Fibroblast of mammary gland (primary cell): ENCODE measurements around the gene FBXL19.

Experiments used
- DNase-seq: peaks from one replicate; pipeline ENCODE4 v3.0.0-alpha.2; 2010; ENCODE audit warnings: low read depth
- H3K4me3 ChIP-seq: 2 replicates; pipeline ENCODE4 v1.5.1; 2011; ENCODE audit warnings: low read depth, mild to moderate bottlenecking, low read length, moderate library complexity; ENCODE audit not compliant: control insufficient read depth
- TF ChIP-seq, protein P1 (sequence below): conservative IDR thresholded peaks from 2 replicates; pipeline ENCODE4 v1.5.1; 2011; ENCODE audit warnings: low read depth, low read length, inconsistent platforms; ENCODE audit not compliant: control insufficient read depth, insufficient read depth

Gene FBXL19

GRCh38 chr16:30950516-30951065 is 27.2 kb downstream of the FBXL19 start:
- TF ChIP-seq, protein P1, sequence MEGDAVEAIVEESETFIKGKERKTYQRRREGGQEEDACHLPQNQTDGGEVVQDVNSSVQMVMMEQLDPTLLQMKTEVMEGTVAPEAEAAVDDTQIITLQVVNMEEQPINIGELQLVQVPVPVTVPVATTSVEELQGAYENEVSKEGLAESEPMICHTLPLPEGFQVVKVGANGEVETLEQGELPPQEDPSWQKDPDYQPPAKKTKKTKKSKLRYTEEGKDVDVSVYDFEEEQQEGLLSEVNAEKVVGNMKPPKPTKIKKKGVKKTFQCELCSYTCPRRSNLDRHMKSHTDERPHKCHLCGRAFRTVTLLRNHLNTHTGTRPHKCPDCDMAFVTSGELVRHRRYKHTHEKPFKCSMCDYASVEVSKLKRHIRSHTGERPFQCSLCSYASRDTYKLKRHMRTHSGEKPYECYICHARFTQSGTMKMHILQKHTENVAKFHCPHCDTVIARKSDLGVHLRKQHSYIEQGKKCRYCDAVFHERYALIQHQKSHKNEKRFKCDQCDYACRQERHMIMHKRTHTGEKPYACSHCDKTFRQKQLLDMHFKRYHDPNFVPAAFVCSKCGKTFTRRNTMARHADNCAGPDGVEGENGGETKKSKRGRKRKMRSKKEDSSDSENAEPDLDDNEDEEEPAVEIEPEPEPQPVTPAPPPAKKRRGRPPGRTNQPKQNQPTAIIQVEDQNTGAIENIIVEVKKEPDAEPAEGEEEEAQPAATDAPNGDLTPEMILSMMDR, result no peak
- no peak for DNase-seq
- peak overlapping the region; percentile 75 for H3K4me3 ChIP-seq

DNA sequence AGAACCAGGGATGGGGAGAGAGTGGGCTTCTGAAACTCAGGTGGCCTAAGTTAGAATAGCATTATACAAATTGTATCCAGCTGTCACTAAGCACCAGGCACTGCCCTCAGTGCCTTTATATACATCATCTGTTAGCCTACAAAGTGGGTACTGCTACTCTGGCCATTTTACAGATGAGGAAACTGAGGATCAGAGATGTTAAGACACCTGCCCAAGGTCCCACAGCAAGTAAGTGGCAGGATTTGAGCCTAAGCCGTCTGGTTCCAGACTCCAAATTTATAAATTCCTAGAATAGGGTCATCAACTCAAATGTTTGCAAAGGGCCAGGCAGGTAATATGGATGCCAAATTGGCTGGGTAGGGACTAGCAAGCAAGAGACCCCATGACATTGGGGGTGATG is 27.8 kb downstream of the FBXL19 start:
- no peak overlapping the region for H3K4me3 ChIP-seq
- TF ChIP-seq, protein P1, result no peak
- DNase-seq, result no peak

DNA sequence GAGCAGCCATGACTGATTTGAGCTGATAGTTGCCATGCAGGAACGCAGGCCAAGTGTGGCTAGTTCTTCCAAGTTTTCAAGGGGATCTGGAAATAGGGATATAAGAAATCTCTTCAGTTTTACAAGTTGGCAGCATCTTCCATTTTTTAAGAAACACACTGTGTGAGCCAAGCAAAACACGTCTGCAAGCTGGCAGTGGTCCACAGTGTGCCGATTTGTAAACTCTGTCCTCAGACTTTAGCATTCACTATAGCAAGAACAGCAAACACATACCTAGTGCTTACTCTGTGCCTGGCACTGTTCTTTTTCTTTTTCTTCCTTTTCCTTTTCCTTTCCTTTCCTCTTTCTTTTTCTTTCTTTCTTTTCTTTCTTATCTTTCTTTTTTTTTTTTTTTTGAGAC is 28.4 kb downstream of the FBXL19 start:
- no peak overlapping the region for H3K4me3 ChIP-seq
- TF ChIP-seq, protein P1, result no peak
- peak; percentile 75 for DNase-seq

DNA sequence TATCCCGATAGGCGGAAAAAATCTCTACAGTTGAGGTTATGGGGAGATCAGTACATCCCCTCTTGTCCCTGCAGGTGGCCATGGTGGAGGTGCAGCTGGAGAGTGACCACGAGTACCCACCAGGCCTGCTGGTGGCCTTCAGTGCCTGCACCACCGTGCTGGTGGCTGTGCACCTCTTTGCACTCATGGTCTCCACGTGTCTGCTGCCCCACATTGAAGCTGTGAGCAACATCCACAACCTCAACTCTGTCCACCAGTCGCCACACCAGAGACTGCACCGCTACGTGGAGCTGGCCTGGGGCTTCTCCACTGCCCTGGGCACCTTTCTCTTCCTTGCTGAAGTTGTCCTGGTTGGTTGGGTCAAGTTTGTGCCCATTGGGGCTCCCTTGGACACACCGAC is 29.7 kb downstream of the FBXL19 start:
- DNase-seq, result no peak
- H3K4me3 ChIP-seq, result no peak overlapping the region
- TF ChIP-seq, protein P1, result no peak

GRCh38 chr16:30953511-30954124 is 30.2 kb downstream of the FBXL19 start:
- no peak overlapping the region for H3K4me3 ChIP-seq
- TF ChIP-seq, protein P1, result peak; percentile 77
- DNase-seq, result peak; percentile 80

DNA sequence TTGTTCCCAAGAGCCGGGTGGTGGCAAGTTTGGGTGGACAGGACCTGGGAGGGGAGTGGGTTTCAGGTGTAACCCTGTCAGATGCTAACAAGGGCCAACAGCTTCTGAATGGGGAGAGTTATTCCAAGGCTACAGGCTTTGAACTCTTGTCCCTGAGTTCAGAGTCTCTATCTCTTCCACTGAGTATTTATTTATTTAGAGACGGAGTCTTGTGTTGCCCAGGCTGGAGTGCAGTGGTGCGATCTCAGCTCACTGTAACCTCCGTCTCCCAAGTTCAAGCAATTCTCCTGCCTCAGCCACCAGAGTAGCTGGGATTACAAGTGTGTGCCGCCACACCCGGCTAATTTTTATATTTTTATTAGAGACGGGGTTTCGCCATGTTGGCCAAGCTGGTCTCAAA is 31.6 kb downstream of the FBXL19 start:
- no peak overlapping the region for H3K4me3 ChIP-seq
- DNase-seq, result no peak
- TF ChIP-seq, protein P1, result no peak
